ENCODE data around the gene TRIM63. TPM values are rescaled to one million over a fixed set of nuclear protein-coding genes. Genes with fewer than 3 reads are reported as not detected.
A peak's percentile ranks its signal among the peaks of the same experiment; 100 is the strongest.

TRIM63 gene
- polyA plus RNA-seq, 1 of the 3 experiments (the other 2 are of a cell fraction) = not detected

GRCh38 chr1:26096471-26096870 lies 29.0 kb upstream of the TRIM63 start:
- Histone ChIP-seq H3K27ac (ENCODE audit: low read depth in 2 of 2, low read length in 1 of 2) (no peak overlapping the region), H3K9me2 (no peaks in the 10 kb centered on the region), H3K9me3 (no peaks in the 10 kb centered on the region), H3K79me2 (ENCODE audit: insufficient read depth) (no peaks in the 10 kb centered on the region), H3K9ac (no peak overlapping the region), H3F3A (replicated peaks; ENCODE audit: insufficient read depth) (no peaks in the 10 kb centered on the region), H3K4me3 (ENCODE audit: low read depth in 2 of 2, low read length in 1 of 2) (no peak overlapping the region), H4K20me1 (ENCODE audit: insufficient read depth) (no peaks in the 10 kb centered on the region), H3K4me2 (no peak overlapping the region), H2AFZ (ENCODE audit: low read depth) (no peak overlapping the region), H3K27me3 (ENCODE audit: insufficient read depth) (no peaks in the 10 kb centered on the region; the same call in 1 of the 2 replicates), H3K4me1 (ENCODE audit: control insufficient read depth in 1 of 2, insufficient read depth in 2 of 2, low read depth in 1 of 2, low read length in 1 of 2) (peaks cover 0 to 12% of the 10 kb centered on the region in 2 experiments; a peak in 1 of 4 replicates), H3K36me3 (replicated peaks in 1 of 2; ENCODE audit: control insufficient read depth in 1 of 2, insufficient read depth in 2 of 2, low read length in 1 of 2) (no peaks in the 10 kb centered on the region)
- CTCF ChIA-PET = interaction anchor here (0.7 to 1.0 kb wide), 2 partner anchors 26 to 49 kb away, joined by 3 read pairs; no protein-coding TSS in a partner anchor
- WGBS (ENCODE audit: low lambda C conversion rate) = 90% methylated on average over 2 of the region's 2 CpGs
- no peak for DNase-seq
- POLR2A ChIA-PET = no interaction called here
- no peak for TF ChIP-seq GABPA (IDR thresholded peaks at IDR 0.05; ENCODE audit: low read depth)
- no peak for TF ChIP-seq FOXJ3 (CRISPR knock-in tag; IDR thresholded peaks at IDR 0.05)
- TF ChIP-seq TAF1 (IDR thresholded peaks at IDR 0.05; ENCODE audit: borderline replicate concordance, low read depth, low read length) = no peak

DNA sequence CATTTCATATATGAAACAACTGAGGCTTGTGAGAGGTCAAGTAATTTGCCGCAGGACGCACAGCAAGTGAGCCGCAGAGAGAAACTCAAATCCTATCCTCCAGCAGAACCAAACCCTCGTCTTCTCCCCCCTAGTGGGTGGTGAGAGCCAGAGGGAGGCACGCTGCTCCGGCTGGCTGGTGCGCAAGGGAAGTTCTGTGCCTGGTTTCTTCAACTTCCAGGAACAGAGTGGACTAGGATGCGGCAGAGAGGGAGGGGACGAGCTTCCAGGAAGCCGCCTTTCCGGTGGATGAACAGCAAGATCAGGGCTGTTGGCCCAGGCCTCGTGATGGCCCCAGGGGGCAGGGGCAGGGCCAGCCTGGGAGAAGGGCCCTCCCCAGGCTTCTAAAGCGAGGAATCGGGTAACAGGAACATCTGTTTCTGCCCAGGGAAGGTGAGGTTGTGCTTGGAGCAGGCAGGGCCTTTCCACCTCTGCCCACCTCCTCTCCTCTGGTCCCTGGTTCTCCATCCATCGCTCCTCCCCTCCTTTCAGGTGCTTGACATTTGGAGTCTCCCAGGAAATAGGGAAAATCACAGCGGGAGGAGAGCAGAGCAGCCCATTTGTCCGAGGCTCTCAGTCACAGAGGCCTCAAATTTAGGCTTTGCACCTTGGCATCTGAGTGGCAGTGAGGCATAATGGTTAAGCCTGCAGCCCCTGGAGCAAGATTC lies 27.4 kb upstream of the TRIM63 start:
- Histone ChIP-seq H4K20me1 (ENCODE audit: insufficient read depth) (no peaks in the 10 kb centered on the region), H2AFZ (ENCODE audit: low read depth) (no peak overlapping the region), H3K9me2 (no peaks in the 10 kb centered on the region), H3K4me3 (ENCODE audit: low read depth in 2 of 2, low read length in 1 of 2) (no peak overlapping the region), H3K9ac (no peak overlapping the region), H3K4me2 (no peak overlapping the region), H3K36me3 (replicated peaks in 1 of 2; ENCODE audit: control insufficient read depth in 1 of 2, insufficient read depth in 2 of 2, low read length in 1 of 2) (no peaks in the 10 kb centered on the region), H3K4me1 (ENCODE audit: control insufficient read depth in 1 of 2, insufficient read depth in 2 of 2, low read depth in 1 of 2, low read length in 1 of 2) (peaks cover 0 to 12% of the 10 kb centered on the region in 2 experiments; a peak in 1 of 4 replicates), H3K9me3 (no peaks in the 10 kb centered on the region), H3K27ac (ENCODE audit: low read depth in 2 of 2, low read length in 1 of 2) (no peak overlapping the region), H3K27me3 (ENCODE audit: insufficient read depth) (no peaks in the 10 kb centered on the region; the same call in 1 of the 2 replicates), H3F3A (replicated peaks; ENCODE audit: insufficient read depth) (no peaks in the 10 kb centered on the region), H3K79me2 (ENCODE audit: insufficient read depth) (no peaks in the 10 kb centered on the region)
- TF ChIP-seq NFIC (IDR thresholded peaks at IDR 0.05; ENCODE audit: borderline replicate concordance) (no peak), PBX3 (IDR thresholded peaks at IDR 0.05) (no peak), GABPA (IDR thresholded peaks at IDR 0.05; ENCODE audit: low read depth) (no peak), EP300 (IDR thresholded peaks at IDR 0.05; ENCODE audit: borderline replicate concordance in 1 of 2, low read depth in 1 of 2, low read length in 1 of 2) (no peak), GATA2 (CRISPR knock-in tag; IDR thresholded peaks at IDR 0.05) (no peak)
- peak; percentile 61 for DNase-seq
- POLR2A ChIA-PET = no interaction called here
- 70% methylated on average over 12 of the region's 17 CpGs for WGBS (ENCODE audit: low lambda C conversion rate)
- CTCF ChIA-PET = interaction anchor here (1.0 to 1.5 kb wide), 4 partner anchors 10 to 59 kb away, joined by 3 to 5 read pairs (median 4); no protein-coding TSS in a partner anchor

DNA sequence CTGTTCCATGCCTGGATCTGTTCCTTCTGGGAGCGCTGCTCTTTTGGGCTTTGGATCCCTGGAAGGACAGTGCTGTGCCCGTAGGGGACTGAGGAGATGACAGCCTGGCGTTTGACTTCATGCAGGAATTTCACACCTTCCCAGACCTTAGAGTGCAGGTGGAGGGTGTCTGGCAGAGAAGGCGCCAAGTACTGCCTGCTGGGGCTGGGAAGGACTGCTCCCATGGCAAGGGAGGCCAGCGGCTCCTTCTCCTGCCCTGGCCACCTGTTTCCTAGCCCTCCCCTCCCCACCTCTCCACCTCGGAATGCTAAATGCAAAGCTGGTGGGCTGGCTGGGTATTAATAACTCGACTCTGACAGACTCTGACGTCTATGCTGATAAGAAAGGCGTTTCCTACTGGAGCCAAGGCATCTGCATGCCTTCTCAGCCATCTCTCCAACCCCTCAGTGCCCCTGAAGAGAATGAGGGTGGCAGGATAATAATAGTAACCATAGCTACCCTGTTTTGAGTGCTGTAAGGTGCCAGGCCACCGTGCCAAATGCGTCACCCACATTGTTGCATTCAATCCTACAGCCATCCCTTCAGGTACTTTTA lies 26.7 kb upstream of the TRIM63 start:
- no peaks in the 10 kb centered on the region for H3K9me2 ChIP-seq
- H3K79me2 ChIP-seq (ENCODE audit: insufficient read depth) = no peaks in the 10 kb centered on the region
- H2AFZ ChIP-seq (ENCODE audit: low read depth) = no peak overlapping the region
- 55% methylated on average over 11 of the region's 11 CpGs for WGBS (ENCODE audit: low lambda C conversion rate)
- no peak overlapping the region for H3K4me2 ChIP-seq
- H3K9me3 ChIP-seq = no peaks in the 10 kb centered on the region
- no peaks in the 10 kb centered on the region for H3K36me3 ChIP-seq (replicated peaks in 1 of 2; ENCODE audit: control insufficient read depth in 1 of 2, insufficient read depth in 2 of 2, low read length in 1 of 2)
- peaks cover 0 to 12% of the 10 kb centered on the region in 2 experiments; a peak in 1 of 4 replicates for H3K4me1 ChIP-seq (ENCODE audit: control insufficient read depth in 1 of 2, insufficient read depth in 2 of 2, low read depth in 1 of 2, low read length in 1 of 2)
- no peaks in the 10 kb centered on the region; the same call in 1 of the 2 replicates for H3K27me3 ChIP-seq (ENCODE audit: insufficient read depth)
- H3K27ac ChIP-seq (ENCODE audit: low read depth in 2 of 2, low read length in 1 of 2) = no peak overlapping the region
- H3K4me3 ChIP-seq (ENCODE audit: low read depth in 2 of 2, low read length in 1 of 2) = no peak overlapping the region
- no peaks in the 10 kb centered on the region for H4K20me1 ChIP-seq (ENCODE audit: insufficient read depth)
- no peaks in the 10 kb centered on the region for H3F3A ChIP-seq (replicated peaks; ENCODE audit: insufficient read depth)
- ChIA-PET CTCF (interaction anchor here (1.0 to 1.5 kb wide), 4 partner anchors 11 to 58 kb away, joined by 3 to 5 read pairs (median 4); no protein-coding TSS in a partner anchor), POLR2A (no interaction called here)
- no peak overlapping the region for H3K9ac ChIP-seq
- DNase-seq = no peak
- TF ChIP-seq EP300 (IDR thresholded peaks at IDR 0.05; ENCODE audit: borderline replicate concordance in 1 of 2, low read depth in 1 of 2, low read length in 1 of 2) = no peak
- no peak for TF ChIP-seq TAF1 (IDR thresholded peaks at IDR 0.05; ENCODE audit: borderline replicate concordance, low read depth, low read length)
- no peak for TF ChIP-seq CHD2 (IDR thresholded peaks at IDR 0.05; ENCODE audit: low read length, partially characterized antibody)
- no peak for TF ChIP-seq POLR2AphosphoS5 (IDR thresholded peaks at IDR 0.05; ENCODE audit: low read depth, low read length)
- TF ChIP-seq, protein P1, sequence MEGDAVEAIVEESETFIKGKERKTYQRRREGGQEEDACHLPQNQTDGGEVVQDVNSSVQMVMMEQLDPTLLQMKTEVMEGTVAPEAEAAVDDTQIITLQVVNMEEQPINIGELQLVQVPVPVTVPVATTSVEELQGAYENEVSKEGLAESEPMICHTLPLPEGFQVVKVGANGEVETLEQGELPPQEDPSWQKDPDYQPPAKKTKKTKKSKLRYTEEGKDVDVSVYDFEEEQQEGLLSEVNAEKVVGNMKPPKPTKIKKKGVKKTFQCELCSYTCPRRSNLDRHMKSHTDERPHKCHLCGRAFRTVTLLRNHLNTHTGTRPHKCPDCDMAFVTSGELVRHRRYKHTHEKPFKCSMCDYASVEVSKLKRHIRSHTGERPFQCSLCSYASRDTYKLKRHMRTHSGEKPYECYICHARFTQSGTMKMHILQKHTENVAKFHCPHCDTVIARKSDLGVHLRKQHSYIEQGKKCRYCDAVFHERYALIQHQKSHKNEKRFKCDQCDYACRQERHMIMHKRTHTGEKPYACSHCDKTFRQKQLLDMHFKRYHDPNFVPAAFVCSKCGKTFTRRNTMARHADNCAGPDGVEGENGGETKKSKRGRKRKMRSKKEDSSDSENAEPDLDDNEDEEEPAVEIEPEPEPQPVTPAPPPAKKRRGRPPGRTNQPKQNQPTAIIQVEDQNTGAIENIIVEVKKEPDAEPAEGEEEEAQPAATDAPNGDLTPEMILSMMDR (IDR thresholded peaks at IDR 0.05) = no peak
- TF ChIP-seq, protein P2, sequence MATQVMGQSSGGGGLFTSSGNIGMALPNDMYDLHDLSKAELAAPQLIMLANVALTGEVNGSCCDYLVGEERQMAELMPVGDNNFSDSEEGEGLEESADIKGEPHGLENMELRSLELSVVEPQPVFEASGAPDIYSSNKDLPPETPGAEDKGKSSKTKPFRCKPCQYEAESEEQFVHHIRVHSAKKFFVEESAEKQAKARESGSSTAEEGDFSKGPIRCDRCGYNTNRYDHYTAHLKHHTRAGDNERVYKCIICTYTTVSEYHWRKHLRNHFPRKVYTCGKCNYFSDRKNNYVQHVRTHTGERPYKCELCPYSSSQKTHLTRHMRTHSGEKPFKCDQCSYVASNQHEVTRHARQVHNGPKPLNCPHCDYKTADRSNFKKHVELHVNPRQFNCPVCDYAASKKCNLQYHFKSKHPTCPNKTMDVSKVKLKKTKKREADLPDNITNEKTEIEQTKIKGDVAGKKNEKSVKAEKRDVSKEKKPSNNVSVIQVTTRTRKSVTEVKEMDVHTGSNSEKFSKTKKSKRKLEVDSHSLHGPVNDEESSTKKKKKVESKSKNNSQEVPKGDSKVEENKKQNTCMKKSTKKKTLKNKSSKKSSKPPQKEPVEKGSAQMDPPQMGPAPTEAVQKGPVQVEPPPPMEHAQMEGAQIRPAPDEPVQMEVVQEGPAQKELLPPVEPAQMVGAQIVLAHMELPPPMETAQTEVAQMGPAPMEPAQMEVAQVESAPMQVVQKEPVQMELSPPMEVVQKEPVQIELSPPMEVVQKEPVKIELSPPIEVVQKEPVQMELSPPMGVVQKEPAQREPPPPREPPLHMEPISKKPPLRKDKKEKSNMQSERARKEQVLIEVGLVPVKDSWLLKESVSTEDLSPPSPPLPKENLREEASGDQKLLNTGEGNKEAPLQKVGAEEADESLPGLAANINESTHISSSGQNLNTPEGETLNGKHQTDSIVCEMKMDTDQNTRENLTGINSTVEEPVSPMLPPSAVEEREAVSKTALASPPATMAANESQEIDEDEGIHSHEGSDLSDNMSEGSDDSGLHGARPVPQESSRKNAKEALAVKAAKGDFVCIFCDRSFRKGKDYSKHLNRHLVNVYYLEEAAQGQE (IDR thresholded peaks at IDR 0.05; ENCODE audit: low read depth, low read length) = no peak

All from SK-N-SH (cell line).